ENCODE data around the gene TCF12.

DNA sequence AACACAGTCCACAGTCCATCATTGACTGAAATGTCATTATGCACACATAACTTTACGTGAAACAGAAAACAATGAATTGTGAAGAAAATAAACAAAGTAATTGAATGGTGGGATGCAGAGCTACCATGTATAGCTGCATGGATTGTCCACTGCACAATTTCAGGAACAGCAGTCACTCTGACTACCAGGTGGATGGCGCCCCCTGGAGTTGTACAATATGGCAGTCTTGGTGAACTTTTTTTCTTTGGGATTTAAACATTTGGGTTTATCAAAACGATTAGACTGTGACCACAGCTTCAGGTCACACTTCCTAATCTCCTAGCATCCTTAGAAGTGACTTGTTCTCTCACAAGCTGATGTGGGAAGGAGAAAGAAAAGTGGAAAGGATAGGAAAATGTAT, 48.9 kb upstream of the TCF12 start:
- no peak for TF ChIP-seq TAF1 (IDR thresholded peaks at IDR 0.05; ENCODE audit: low read depth)
- TF ChIP-seq TEAD4 (IDR thresholded peaks at IDR 0.05): no peak
- TF ChIP-seq EP300 (IDR thresholded peaks at IDR 0.05; ENCODE audit: borderline replicate concordance): no peak
- no peak for TF ChIP-seq YY1 (IDR thresholded peaks at IDR 0.05; ENCODE audit: low read depth)
- no peak for TF ChIP-seq MAX (IDR thresholded peaks at IDR 0.05)
- TF ChIP-seq REST (IDR thresholded peaks at IDR 0.05; ENCODE audit: low read depth): no peak
- TF ChIP-seq TCF12 (IDR thresholded peaks at IDR 0.05; ENCODE audit: low read depth): no peak
- peak; percentile 69 for TF ChIP-seq RAD21 (IDR thresholded peaks at IDR 0.05; ENCODE audit: low read depth)
- no peak for TF ChIP-seq EGR1 (IDR thresholded peaks at IDR 0.05)
